ENCODE measurements around the gene LAGE3. TPM values are rescaled to one million over a fixed set of nuclear protein-coding genes. Genes with fewer than 3 reads are reported as not detected.

LAGE3 gene
- polyA plus RNA-seq, 1 donor (not counting 4 experiments of a cell fraction or from before 2014, with no cell fraction given) = 9.3 TPM

- no peak for DNase-seq (ENCODE audit: low read depth, low spot score)
- H3K4me1 ChIP-seq (ENCODE audit: control insufficient read depth, extremely low read depth, insufficient read depth, low read length) = peaks cover 17% of the 10 kb centered on the region
- H2AFZ ChIP-seq (ENCODE audit: control insufficient read depth, low read length) = no peak overlapping the region
Observed at GRCh38 chrX:154440623-154441357, 38.3 kb downstream of the LAGE3 start.

GRCh38 chrX:154439841-154440240, 39.2 kb downstream of the LAGE3 start:
- Histone ChIP-seq H3K9me3 (ENCODE audit: control insufficient read depth, low read depth, low read length) (peaks cover 4% of the 10 kb centered on the region), H4K20me1 (ENCODE audit: control insufficient read depth, extremely low read depth, insufficient read depth, low read length) (peaks cover 5% of the 10 kb centered on the region), H2AFZ (ENCODE audit: control insufficient read depth, low read length) (no peak overlapping the region), H3K27ac (ENCODE audit: control insufficient read depth, insufficient read depth, low read length) (no peak overlapping the region), H3K9me1 (ENCODE audit: control insufficient read depth, extremely low read depth, insufficient read depth, low read length) (no peaks in the 10 kb centered on the region), H3K79me2 (ENCODE audit: control insufficient read depth, insufficient read depth, low read length) (peaks cover 24% of the 10 kb centered on the region), H3K4me2 (ENCODE audit: control insufficient read depth, extremely low read depth, insufficient read depth, low read depth, low read length) (no peak overlapping the region), H3K27me3 (ENCODE audit: control insufficient read depth, extremely low read depth, insufficient read depth, low read length) (no peaks in the 10 kb centered on the region), H3K9ac (ENCODE audit: control insufficient read depth, extremely low read depth, insufficient read depth, low read length) (no peak overlapping the region), H3K4me3 (ENCODE audit: control insufficient read depth in 2 of 3, extremely low read depth in 1 of 3, insufficient read depth in 2 of 3, low read depth in 1 of 3, low read length in 3 of 3) (no peak overlapping the region), H3K36me3 (ENCODE audit: control insufficient read depth in 2 of 2, extremely low read depth in 1 of 2, insufficient read depth in 2 of 2, low read length in 2 of 2) (peaks cover 1 to 7% of the 10 kb centered on the region in 2 experiments), H3K4me1 (ENCODE audit: control insufficient read depth, extremely low read depth, insufficient read depth, low read length) (peaks cover 17% of the 10 kb centered on the region)
- DNase-seq (ENCODE audit: low read depth, low spot score) (no peak), FAIRE-seq (no peak)
- dilution Hi-C loops (cut with MboI; ENCODE audit: extremely low pct_ligation_motif_present, low sequenced_read_pairs) = no loop called here
- no peak for TF ChIP-seq EZH2 (IDR thresholded peaks at IDR 0.05; ENCODE audit: low read length)
- TF ChIP-seq CTCF (optimal IDR thresholded peaks at IDR 0.05 in 1 of 3, IDR thresholded peaks at IDR 0.05 in 1 of 3, conservative IDR thresholded peaks at IDR 0.05 in 1 of 3; ENCODE audit: extremely low read depth in 1 of 3, insufficient read depth in 2 of 3, low read length in 3 of 3) = no peak

More at GRCh38 chrX:154440623-154441357, 38.3 kb downstream of the LAGE3 start:
- dilution Hi-C loops (cut with MboI; ENCODE audit: extremely low pct_ligation_motif_present, low sequenced_read_pairs) = no loop called here
- FAIRE-seq = no peak
- peaks cover 5% of the 10 kb centered on the region for H4K20me1 ChIP-seq (ENCODE audit: control insufficient read depth, extremely low read depth, insufficient read depth, low read length)
- H3K27ac ChIP-seq (ENCODE audit: control insufficient read depth, insufficient read depth, low read length) = no peak overlapping the region
- no peak overlapping the region for H3K4me3 ChIP-seq (ENCODE audit: control insufficient read depth in 2 of 3, extremely low read depth in 1 of 3, insufficient read depth in 2 of 3, low read depth in 1 of 3, low read length in 3 of 3)
- no peak overlapping the region for H3K4me2 ChIP-seq (ENCODE audit: control insufficient read depth, extremely low read depth, insufficient read depth, low read depth, low read length)
- no peaks in the 10 kb centered on the region for H3K27me3 ChIP-seq (ENCODE audit: control insufficient read depth, extremely low read depth, insufficient read depth, low read length)
- H3K9me1 ChIP-seq (ENCODE audit: control insufficient read depth, extremely low read depth, insufficient read depth, low read length) = no peaks in the 10 kb centered on the region
- H3K9ac ChIP-seq (ENCODE audit: control insufficient read depth, extremely low read depth, insufficient read depth, low read length) = no peak overlapping the region
- peaks cover 1 to 7% of the 10 kb centered on the region in 2 experiments for H3K36me3 ChIP-seq (ENCODE audit: control insufficient read depth in 2 of 2, extremely low read depth in 1 of 2, insufficient read depth in 2 of 2, low read length in 2 of 2)
- peaks cover 24% of the 10 kb centered on the region for H3K79me2 ChIP-seq (ENCODE audit: control insufficient read depth, insufficient read depth, low read length)
- TF ChIP-seq CTCF (optimal IDR thresholded peaks at IDR 0.05 in 1 of 3, IDR thresholded peaks at IDR 0.05 in 1 of 3, conservative IDR thresholded peaks at IDR 0.05 in 1 of 3; ENCODE audit: extremely low read depth in 1 of 3, insufficient read depth in 2 of 3, low read length in 3 of 3) (no peak), EZH2 (IDR thresholded peaks at IDR 0.05; ENCODE audit: low read length) (no peak)
- H3K9me3 ChIP-seq (ENCODE audit: control insufficient read depth, low read depth, low read length) = peaks cover 4% of the 10 kb centered on the region
